Measurements from ENCODE around the gene PITPNC1.

DNA sequence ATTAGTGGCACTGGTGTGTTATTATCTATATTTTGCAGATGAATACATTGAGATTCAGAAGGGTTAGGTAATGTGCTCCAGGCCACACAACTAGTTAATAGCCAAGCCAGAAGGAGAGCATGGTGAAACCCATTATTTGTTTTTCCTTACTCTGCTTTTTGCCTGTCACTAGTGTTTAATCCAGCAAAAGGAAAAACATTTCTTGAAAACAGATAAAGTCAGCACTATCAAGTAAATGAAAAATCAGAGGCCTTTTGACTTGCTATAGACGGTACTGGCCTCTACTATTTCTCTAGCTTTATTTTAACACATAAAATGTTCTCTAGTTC lies 4.8 kb downstream of the PITPNC1 start:
- TF ChIP-seq, protein P1, sequence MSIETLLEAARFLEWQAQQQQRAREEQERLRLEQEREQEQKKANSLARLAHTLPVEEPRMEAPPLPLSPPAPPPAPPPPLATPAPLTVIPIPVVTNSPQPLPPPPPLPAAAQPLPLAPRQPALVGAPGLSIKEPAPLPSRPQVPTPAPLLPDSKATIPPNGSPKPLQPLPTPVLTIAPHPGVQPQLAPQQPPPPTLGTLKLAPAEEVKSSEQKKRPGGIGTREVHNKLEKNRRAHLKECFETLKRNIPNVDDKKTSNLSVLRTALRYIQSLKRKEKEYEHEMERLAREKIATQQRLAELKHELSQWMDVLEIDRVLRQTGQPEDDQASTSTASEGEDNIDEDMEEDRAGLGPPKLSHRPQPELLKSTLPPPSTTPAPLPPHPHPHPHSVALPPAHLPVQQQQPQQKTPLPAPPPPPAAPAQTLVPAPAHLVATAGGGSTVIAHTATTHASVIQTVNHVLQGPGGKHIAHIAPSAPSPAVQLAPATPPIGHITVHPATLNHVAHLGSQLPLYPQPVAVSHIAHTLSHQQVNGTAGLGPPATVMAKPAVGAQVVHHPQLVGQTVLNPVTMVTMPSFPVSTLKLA (IDR thresholded peaks at IDR 0.05) = no peak
- TF ChIP-seq SETDB1 (CRISPR knock-in tag; IDR thresholded peaks at IDR 0.05; ENCODE audit: borderline replicate concordance) = no peak
- no peak for TF ChIP-seq ERF (CRISPR knock-in tag; IDR thresholded peaks at IDR 0.05)
- no peak for TF ChIP-seq JDP2 (CRISPR knock-in tag; IDR thresholded peaks at IDR 0.05; ENCODE audit: borderline replicate concordance)
- TF ChIP-seq, protein P2, sequence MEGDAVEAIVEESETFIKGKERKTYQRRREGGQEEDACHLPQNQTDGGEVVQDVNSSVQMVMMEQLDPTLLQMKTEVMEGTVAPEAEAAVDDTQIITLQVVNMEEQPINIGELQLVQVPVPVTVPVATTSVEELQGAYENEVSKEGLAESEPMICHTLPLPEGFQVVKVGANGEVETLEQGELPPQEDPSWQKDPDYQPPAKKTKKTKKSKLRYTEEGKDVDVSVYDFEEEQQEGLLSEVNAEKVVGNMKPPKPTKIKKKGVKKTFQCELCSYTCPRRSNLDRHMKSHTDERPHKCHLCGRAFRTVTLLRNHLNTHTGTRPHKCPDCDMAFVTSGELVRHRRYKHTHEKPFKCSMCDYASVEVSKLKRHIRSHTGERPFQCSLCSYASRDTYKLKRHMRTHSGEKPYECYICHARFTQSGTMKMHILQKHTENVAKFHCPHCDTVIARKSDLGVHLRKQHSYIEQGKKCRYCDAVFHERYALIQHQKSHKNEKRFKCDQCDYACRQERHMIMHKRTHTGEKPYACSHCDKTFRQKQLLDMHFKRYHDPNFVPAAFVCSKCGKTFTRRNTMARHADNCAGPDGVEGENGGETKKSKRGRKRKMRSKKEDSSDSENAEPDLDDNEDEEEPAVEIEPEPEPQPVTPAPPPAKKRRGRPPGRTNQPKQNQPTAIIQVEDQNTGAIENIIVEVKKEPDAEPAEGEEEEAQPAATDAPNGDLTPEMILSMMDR (CRISPR knock-in tag; IDR thresholded peaks at IDR 0.05) = no peak
- TF ChIP-seq MAFK (conservative IDR thresholded peaks at IDR 0.05 in 1 of 2, IDR thresholded peaks at IDR 0.05 in 1 of 2; ENCODE audit: low read length in 2 of 2) = no peak
- no peak for TF ChIP-seq POLR2AphosphoS5 (IDR thresholded peaks at IDR 0.05; ENCODE audit: low read depth, low read length)
- no peak for TF ChIP-seq GTF3A (CRISPR knock-in tag; conservative IDR thresholded peaks at IDR 0.05)
- TF ChIP-seq, protein P3, sequence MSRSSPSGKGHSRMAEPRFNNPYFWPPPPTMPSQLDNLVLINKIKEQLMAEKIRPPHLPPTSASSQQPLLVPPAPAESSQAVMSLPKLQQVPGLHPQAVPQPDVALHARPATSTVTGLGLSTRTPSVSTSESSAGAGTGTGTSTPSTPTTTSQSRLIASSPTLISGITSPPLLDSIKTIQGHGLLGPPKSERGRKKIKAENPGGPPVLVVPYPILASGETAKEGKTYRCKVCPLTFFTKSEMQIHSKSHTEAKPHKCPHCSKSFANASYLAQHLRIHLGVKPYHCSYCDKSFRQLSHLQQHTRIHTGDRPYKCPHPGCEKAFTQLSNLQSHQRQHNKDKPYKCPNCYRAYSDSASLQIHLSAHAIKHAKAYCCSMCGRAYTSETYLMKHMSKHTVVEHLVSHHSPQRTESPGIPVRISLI (CRISPR knock-in tag; IDR thresholded peaks at IDR 0.05; ENCODE audit: borderline replicate concordance) = no peak
- no peak for TF ChIP-seq CHD2 (IDR thresholded peaks at IDR 0.05; ENCODE audit: low read depth, low read length)
- TF ChIP-seq, protein P4, sequence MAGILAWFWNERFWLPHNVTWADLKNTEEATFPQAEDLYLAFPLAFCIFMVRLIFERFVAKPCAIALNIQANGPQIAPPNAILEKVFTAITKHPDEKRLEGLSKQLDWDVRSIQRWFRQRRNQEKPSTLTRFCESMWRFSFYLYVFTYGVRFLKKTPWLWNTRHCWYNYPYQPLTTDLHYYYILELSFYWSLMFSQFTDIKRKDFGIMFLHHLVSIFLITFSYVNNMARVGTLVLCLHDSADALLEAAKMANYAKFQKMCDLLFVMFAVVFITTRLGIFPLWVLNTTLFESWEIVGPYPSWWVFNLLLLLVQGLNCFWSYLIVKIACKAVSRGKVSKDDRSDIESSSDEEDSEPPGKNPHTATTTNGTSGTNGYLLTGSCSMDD (CRISPR knock-in tag; IDR thresholded peaks at IDR 0.05) = no peak
- TF ChIP-seq ZNF496 (CRISPR knock-in tag; IDR thresholded peaks at IDR 0.05; ENCODE audit: insufficient replicate concordance) = no peak
- no peak for TF ChIP-seq ARNT (IDR thresholded peaks at IDR 0.05)
